HG03565 (cell line): ENCODE measurements around the gene EPPIN.
"Not testable (repeated sequence)": the region's sequence is repeated elsewhere in the genome, so short reads cannot be mapped to it uniquely, and the experiment has no call there.

ENCODE experiments used
- ATAC-seq: cut with Tn5 transposase; IDR thresholded peaks from one replicate; pipeline ENCODE4 v1.9.1; 2021; ENCODE audit warnings: mild to moderate bottlenecking, moderate library complexity; ENCODE audit not compliant: unreplicated experiment

EPPIN gene

DNA sequence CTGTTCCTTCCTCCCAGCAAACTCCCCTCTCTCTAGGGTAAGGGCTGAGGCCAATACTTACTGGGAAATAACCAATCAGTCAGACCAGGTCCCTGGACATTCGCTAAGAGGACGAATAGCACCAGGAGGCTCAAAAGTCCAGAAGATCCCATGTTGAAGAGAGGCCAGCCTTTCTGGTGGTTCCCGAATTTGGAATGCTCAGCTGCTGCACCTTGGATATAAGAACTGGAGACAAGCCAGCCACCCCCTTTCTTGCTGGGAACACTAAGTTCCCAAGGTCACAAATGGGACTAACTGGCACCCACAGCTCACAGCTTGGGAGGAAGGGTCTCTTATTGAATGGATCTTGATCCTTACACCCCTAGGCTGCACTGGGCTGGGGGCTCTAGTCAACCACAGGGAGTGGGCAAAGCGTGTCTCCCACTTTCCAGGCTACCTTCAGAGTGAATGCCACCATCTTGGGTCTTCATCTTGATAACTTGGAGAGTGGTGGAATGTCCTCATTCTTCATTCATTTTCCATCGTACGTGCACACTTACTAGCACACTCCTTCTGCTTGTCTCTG is at the start of gene EPPIN:
EPPIN (minus strand) TSS at position 196 of the 565 bp plus-strand sequence; CDS start at position 152, 44 bp downstream.
- no peak for ATAC-seq

DNA sequence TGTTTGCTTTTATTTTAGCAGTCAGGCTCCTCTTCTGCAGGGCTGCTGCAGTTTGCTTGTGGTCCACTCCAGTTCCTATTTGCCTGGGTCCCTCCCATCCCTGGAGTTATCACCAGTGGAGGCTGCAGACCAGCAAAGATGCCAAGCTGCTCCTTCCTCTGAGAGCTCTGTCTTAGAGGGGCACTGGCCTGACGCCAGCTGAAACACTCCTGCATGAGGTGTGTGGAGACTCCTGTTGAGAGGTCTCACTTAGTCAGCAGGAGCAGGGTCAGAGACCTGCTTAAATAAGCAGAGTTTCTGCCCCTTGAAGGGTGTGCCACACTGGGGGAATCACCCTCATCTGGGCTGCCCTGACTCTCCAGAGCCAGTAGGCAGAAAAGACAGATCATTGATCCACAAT is 48.0 kb upstream of the EPPIN start:
- no peak for ATAC-seq

GRCh38 chr20:45593498-45593897 is 46.3 kb upstream of the EPPIN start:
- ATAC-seq = no peak

GRCh38 chr20:45592574-45593189 is 45.5 kb upstream of the EPPIN start:
- ATAC-seq = no peak

- no peak for ATAC-seq
Measured at GRCh38 chr20:45589725-45590124, 42.5 kb upstream of the EPPIN start.

DNA sequence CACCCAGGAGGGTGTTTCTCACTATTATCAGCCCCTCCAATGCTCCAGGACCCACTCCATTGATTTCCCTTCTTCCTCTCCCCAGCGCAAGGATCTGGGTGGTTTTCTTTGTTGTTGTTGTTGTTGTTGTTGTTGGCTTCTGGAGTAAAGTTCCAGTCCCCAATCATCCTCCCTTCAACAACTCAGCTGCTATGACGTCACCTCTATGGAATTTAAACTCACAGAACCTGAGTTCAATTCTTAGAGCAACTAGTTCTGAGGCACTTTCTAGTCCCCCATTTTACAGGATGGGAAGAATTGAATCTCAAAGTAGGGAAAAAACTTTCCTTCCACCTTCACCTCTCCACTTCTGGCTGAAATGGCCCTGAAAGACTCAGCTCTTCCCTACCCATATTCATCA is 41.6 kb upstream of the EPPIN start:
- no peak for ATAC-seq

DNA sequence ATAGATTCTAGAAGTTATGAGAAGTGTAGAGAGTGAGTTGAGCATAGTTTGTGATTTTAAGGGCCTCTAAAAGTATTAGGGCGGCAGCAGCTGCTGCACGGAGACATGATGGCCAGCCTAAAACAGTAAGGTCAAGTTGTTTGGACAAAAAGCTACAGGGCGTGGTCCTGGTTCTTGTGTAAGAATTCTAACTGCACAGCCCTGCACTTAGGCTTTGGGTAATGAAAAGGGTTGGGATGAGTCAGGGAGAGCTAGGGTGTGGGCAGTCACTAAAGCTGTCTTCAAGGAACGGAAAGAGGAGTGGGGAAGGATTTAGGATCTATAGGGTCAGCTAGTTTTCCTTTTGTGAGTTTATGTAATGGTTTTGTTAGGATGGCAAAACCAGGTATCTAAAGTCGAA is 38.8 kb upstream of the EPPIN start:
- ATAC-seq = not testable (repeated sequence)

DNA sequence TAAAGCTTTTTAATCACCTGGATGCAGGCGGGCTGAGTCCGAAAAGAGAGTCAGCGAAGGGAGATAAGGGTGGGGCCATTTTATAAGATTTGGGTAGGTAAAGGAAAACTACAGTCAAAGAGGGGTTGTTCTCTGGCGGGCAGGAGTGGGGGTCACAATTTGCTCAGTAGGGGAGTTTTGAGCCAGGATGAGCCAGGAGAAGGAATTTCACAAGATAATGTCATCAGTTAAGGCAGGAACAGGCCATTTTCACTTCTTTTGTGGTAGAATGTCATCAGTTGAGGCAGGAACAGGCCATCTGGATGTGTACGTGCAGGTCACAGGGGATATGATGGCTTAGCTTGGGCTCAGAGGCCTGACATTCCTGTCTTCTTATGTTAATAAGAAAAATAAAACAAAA is 37.1 kb upstream of the EPPIN start:
- not testable (repeated sequence) for ATAC-seq

DNA sequence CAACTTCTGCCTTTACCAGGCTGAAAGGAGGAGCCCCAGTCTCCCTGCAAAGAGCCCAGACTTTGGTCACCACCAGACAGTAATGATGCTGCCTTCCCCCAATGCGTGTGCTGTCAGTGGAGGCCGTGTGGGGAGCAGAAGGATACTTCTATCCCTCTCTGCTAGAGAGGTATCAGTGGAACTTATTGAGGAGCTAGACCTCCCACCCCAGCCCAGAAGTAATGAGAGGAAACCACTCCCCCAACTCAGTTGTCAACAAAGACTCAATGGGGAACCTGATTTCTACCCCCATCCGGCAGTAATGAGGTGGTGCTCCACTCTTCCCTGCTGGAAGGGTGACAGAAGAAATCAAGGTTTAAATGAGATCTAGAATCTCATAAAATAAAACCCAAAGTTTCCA is 36.3 kb upstream of the EPPIN start:
- no peak for ATAC-seq

DNA sequence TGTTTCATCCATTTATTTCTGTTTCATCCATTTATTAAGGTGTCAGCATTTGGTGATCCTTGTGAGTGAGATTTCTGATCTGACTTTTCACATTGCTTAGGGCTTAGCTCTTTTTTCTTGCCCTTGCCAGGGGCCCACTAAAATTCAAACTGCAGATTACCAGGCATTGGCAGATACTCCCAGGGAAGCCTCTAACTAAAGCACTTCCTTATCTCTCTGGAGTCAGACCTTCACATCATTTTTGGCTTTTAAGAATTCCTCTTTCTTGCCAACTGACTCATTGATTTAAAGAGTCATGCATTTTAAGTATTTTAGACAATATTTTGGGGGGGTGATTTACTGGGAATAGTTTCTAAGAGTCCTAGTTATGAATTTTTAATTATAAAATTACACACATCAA is 34.5 kb upstream of the EPPIN start:
- no peak for ATAC-seq

DNA sequence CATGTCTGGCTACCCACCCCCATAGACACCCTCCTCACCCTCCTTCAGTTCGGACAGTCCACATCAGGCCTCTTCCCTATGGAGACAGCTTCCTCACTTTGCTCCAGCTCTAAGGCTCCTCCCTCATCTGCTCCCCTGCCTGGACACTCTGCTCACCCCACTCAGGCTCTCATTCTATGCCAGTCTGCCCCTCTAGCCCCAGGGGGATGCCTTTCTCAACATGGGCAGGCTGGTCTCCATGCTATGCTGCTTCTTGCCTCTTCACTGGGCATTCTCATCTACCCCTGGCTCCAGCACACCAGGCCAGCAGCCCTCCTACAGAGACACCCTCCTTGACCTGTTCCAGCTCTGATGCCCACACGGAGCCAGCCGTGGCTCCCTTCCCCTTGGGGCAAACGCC is 32.0 kb upstream of the EPPIN start, which contains the start of gene WFDC8:
WFDC8 (minus strand) TSS at position 101 of the 400 bp plus-strand sequence; CDS start at position 64, 37 bp downstream.
- ATAC-seq = no peak

DNA sequence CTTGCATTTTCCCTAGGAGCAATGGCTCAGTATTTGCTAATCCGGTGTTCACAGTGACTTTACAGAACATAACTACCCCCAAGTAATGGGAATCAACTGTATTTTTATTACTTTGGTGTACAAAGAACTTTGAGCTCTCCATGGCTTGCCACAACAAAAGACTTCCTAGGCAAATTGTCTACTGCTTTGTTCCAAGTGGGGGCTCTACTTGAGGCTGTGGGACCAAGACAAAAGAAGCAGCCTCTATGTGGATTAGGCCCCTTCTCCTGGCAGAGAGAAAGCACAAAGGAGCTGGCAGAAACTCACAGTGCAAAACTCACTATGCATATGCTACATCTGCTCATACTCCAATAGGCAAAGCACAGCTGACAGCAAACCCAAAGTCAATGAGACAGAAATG is 31.0 kb upstream of the EPPIN start:
- no peak for ATAC-seq

- ATAC-seq = no peak
Measured at GRCh38 chr20:45576995-45577394, 29.8 kb upstream of the EPPIN start.

DNA sequence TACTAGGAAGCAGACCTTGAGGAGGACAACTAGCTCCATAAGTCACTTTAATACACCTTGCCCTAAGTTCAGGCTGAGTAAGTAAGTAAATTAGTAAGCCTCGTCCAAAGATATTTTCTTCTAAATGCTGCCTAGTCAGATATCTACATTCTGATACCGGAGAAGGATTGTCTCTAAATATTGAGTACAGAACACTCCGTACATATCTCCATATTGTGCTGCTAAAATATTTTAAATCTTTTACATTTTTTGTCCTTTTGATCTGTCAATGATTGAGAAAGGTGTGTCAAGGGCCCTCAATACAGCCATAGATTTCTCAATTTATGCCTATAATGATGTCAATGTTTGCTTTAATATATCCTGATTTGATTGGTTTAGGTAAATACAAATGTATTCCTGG is 28.7 kb upstream of the EPPIN start:
- no peak for ATAC-seq

GRCh38 chr20:45569650-45570049 is 22.4 kb upstream of the EPPIN start:
- ATAC-seq = not testable (repeated sequence)

GRCh38 chr20:45564760-45565276 is 17.6 kb upstream of the EPPIN start:
- ATAC-seq = no peak

- no peak for ATAC-seq
Measured at GRCh38 chr20:45555198-45555597, 8.0 kb upstream of the EPPIN start.

DNA sequence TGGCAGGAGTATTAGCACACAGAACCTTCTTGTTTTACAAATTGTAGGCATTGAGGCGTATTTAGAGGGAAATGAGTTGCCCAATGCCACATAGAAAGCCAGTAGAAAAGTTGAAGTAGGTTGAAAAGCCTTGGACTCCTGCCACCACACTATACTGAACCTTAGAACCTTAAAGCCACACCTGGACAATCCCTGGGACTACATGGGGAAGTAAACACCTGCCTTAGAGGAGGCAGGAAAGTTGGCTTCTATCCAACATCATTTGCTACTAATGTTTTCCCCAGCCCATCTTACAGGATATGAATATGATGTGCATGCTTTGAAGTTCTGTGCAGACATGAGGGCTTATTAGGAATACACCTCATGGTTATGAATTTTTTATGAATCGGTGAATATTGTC is 5.3 kb upstream of the EPPIN start:
- no peak for ATAC-seq

- ATAC-seq = no peak
Measured at GRCh38 chr20:45550765-45551164, 3.6 kb upstream of the EPPIN start.

DNA sequence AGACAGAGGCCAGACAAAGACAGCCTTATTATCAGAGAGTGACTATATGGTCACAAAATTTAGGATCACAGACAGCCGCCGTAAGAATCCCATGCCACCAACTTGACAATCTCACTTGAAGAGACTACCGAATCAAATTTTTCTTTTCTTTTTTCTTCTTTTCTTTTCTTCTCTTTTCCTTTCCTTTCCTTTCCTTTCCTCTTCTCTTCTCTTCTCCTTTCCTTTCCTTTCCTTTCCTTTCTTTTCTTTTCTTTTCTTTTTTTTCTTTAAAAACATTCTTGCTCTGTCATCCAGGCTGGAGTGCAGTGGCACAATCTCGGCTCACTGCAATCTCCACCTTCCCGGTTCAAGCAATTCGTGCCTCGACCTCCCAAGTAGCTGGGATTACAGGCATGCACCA is 1.2 kb upstream of the EPPIN start:
- ATAC-seq = no peak

DNA sequence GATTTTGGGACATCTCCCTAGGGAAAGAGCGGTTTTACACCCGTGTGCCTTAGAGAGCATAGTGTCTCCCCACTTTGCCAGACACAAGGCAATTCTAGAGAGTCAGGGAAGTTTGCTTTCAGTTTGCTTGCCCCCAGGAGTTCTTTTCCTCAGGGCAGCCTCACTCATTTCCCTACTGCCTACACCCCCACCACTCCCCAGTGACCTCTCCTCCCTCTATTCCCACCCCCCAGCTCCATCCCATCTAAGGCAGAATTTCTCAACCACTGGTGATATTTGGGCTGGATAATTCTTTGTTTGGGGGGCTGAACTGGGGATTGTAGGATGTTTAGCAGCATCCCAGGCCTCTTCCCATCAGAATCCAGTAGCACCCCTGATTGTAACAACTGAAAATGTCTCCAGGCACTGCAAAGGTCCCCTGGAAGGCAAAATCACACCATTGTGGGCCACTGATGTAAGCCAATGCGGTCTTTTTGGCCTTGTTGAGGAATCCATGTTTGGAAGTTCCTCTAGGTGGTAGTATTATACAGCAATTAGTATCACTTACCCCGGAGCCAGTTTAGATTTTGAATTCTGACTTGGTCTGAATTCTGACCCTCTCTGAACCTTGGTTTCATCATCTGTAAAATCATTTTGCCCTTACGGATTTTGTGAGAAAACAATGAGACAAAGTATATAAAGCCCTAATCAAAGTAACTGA is 1.3 kb downstream of the EPPIN start:
- ATAC-seq = no peak

DNA sequence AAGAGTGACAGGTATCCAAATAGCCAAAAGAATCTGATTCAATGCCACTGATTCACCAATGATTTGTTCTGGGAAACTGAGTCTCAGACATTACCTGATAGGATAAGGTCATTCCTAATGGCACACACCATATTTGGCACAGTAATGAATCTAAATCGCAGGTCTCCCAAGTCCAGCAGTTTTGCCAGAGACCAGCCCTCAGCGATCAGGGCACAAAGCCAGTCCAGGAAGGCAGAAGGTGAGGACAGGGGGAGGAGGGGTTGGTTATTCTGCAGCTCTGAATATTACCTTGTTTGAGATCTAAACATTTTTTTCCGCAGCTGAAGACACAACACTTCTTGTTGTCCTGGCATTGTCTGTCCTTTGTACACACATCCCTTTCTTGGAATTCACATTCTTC is 1.9 kb downstream of the EPPIN start:
- no peak for ATAC-seq
